NOMO-1 (cell line): ENCODE data around the gene SLAMF1.
A peak's percentile ranks its signal among the peaks of the same experiment; 100 is the strongest.
"Not testable (repeated sequence)": the region's sequence is repeated elsewhere in the genome, so short reads cannot be mapped to it uniquely, and the experiment has no call there.

ENCODE experiments used
- DNase-seq, 2 experiments: peaks; one replicate each; lab custom pipeline; 2025; ENCODE audit not compliant: unreplicated experiment in 2 of 2; lab: John Stamatoyannopoulos, UW

SLAMF1 gene, protein sequence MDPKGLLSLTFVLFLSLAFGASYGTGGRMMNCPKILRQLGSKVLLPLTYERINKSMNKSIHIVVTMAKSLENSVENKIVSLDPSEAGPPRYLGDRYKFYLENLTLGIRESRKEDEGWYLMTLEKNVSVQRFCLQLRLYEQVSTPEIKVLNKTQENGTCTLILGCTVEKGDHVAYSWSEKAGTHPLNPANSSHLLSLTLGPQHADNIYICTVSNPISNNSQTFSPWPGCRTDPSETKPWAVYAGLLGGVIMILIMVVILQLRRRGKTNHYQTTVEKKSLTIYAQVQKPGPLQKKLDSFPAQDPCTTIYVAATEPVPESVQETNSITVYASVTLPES

DNA sequence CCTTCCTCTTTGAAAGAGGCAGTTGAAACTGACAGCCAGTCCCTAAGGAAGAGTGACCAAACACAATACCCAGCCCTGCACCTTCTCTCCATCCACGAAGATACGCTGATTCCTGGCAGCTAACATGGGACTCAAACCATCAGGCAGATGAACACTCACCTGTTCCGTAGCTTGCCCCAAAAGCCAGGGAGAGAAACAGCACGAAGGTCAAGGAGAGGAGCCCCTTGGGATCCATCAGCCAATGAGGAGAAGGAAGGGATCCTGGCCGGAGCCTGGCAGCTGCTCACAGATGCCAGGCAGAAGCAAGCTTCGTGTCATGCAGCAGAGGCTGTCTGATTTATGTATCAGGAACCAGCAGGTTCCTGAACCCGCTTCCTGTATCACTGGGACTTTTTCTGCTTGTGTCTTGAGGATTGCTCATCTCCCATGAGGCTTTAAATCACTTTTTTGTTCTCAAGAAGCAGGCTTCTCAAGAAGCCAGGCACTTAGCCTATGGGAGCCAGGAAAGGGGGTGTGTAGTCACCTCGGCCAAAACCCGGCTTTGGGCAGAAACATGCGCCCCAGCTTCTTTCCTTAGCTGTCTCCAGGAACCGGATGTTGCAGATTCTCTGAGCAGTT is at the start of gene SLAMF1:
SLAMF1 (minus strand) TSS at position 334 of the 618 bp plus-strand sequence; CDS start at position 235, 99 bp downstream.
- peak; percentile 49 to 80 for DNase-seq

DNA sequence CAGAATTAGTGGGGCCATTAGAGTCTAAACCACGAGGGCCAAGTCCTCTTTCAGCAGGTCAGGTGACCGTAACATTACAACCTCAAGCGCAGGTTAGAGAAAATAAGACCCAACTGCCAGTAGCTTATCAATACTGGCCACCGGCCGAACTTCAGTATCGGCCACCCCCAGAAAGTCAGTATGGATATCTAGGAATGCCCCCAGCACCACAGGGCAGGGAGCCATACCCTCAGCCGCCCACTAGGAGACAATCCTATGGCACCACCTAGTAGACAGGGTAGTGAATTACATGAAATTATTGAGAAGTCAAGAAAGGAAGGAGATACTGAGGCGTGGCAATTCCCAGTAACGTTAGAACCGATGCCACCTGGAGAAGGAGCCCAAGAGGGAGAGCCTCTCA is 45.5 kb upstream of the SLAMF1 start:
- DNase-seq, result not testable (repeated sequence)

DNA sequence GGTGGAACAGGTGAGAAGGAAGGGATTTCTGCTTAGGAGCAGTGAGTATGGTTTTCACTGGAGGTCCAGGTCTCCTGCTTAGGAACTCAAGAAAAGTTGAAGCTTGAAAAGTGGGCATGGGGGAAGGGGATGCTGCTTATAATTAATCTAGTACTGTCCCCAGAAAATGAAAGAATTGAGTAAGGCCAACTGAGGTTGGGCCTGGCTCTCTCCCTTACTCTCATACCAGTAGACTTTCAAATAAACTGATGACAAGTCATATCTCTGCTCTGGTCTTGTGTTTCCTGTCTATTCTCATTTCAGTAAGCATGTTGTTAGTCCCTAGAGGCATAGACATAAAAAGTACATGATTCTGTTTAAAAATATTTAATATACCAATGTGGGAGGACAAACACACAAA is 38.4 kb upstream of the SLAMF1 start:
- DNase-seq, result no peak

DNA sequence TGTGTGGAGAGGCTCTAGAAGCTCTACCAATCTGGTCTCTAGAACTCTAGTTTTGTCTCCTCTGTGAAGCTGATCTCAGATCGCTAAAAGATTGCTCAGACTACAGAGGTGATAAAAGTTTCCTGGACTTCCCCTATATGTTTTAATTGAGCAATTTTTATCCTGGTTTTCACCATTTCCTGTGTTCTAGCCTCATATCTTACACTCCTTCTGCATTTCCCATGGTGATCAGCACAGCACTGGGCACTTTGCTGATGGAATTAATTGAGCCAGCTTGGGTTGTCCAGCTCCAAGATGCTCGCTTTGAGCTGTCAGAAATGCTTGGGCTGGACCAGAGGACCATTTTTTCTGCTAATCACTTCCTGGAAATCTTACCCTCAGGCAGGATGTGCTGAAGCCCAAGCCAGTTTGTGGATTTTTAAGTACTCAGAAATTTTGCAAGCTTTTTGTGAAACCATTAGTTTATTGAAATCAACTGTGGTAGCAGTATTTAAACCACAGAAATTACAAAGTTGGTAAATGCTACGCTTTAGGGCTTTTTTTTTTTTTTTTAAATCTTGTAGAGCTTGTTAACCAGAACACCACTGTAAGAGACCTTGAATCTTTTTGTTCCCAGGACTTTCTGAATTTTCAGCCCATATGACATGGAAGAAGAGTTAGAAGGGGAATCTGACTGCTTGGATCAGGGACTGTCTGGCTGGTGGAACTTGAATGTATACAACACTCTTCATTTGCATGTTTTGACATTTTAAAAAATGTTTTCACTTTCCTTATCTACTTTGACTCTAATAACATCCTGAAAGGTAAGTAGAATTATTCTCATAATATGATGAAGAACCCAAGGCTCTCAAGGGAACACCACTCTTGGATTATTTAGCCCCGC is 36.4 kb upstream of the SLAMF1 start:
- DNase-seq, result peak; percentile 78 to 80

DNA sequence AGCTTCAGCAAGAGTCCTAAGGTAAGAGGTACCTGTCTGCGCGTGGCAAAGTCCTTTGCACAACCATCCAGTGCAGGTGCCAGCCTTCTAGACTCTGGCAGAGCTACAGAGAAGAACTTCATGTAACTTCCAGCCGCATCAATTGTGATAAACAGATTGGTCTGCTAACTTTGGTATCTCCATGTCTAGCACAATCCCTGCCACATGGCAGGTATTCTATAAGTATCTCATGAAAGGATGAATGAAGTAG is 35.0 kb upstream of the SLAMF1 start:
- no peak for DNase-seq

DNA sequence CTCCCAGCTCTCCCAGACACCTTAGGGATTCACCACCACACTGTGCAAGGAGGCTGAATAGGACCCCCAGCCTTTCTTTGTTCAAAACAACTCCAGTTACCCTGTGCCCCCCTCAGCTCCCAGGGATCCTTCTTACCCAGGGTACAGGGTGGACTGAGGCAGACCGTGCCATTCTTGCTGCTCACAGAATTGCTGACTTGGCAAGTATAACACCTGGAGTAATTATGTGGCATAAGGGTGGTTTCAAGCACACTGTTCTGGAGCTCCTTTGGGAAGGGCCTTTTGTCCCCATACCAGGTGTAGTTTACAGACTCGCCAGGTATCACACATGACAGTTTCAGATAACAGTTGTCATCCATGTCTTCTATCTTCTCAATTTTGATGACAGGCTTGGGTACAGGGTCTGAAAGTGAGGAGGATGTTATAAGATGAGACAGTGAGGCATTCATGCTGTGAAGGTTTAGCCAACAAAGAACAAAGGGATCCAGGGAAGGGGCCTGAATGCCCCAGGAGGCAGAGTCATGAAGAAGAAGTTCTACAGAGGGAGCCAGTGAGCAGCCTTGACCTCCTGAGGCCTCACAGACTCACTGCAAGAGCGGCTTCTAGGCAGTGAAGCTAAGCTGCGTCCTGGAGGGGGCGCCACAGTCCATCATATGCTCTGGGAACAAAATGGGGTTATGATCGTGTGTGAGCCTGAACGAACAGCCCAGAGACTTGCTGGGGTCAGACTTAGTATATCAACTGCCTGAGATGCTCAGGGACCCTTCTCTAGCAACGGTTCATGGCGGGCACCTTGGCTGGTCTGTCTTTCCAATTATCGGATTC is 34.4 kb upstream of the SLAMF1 start:
- DNase-seq, result peak; percentile 60 to 85

DNA sequence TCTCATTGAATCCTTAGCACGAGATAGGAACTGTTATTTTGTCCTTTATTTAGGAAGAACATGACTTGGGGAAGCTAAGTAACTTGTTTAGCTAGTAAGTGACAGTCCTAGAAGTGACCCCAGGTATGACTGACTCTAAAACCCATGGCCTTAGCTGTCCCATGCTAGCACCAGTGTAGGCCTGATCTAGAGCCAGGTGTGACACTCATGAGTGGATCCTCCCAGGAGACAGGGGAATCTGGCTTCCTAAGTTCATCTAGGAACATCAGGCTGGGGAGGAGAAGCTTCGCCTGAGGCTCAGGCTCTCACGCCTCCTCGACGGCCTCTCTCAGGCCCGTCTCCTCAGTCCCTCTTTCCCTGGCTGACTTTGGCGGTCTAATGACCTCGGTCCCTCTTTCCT is 33.6 kb upstream of the SLAMF1 start:
- DNase-seq, result no peak

DNA sequence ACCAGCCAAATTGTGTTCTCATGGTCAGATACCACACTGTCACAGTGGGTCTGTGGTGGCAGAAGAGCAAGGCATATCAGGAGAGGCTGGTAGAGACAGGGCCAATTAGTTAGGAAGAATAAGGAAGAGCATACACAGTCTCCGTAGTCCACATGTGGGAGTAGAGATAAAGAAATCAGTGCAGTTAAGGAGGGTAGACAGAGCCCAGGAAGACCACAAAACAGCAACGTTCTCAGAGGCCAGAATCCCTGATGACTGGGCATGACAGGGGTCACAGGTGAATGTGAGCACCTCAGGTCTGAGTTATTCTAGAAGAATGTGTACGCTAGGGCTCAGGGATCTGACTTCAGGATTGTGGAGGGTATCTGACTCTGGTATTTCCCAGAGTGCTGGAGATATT is 33.0 kb upstream of the SLAMF1 start:
- no peak for DNase-seq

DNA sequence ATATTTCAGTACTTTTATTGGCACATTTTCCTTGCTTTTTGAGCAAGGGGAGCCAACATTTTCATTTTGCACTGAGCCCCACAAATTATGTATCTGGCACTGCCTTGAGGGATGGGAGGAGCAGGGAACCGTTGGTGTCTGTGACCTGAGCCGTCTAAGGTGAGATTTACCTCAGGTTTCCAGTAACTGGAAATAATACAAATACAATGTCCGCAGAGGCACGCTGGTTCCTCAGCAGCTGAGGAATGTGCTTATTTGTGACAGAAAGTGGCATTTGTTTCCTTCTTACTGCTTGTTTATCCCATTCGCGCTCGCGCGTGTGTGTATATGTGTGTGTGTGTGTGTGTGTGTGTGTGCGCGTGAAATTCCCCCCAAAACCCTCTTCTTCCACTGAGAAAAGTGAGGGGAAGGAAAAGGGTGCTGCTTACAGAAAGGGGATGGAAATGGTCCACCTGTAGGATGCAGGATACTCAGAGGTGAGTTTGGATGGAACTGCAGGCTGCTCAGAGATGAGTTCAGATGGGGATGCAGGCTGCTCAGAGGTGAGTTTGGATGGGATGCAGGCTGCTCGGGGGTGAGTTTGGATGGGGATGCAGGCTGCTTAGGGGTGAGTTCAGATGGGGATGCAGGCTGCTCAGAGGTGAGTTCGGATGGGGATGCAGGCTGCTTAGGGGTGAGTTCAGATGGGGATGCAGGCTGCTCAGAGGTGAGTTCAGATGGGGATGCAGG is 30.2 kb upstream of the SLAMF1 start:
- no peak for DNase-seq

DNA sequence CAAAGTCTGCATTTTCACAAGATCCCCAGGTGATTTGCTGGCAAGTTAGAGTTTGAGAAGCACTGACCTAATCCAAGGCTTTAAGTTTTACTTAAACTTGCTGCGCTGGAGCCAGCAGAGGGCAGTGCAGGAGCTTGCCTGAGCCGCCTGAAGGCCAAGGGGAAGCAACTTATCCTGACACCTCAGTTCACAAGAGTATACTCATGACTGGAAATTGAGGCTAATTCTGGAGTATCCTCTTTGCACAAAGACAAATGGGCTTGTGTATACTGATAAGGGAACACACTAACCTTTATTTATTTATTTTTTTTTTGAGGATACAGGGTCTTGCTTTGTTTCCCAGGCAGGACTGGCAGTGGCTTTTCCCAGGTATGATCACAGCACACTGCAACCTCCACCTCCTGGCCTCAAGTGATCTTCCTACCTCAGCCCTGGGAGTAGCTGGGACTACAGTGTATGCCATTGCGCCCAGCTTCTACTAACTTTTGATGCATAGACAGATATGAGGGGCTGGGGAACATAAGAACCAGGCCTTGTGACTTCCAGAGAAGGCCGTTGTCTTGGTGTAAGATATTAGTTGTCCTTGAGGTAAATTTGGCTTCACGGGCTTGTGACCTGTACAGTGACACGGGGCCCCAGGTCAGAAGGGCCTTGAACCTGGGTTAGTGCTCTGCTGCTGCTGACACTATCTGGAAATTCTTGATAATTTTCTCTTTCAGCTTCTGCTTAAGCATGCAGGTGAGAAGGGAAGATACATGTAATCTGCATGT is 29.0 kb upstream of the SLAMF1 start:
- peak; percentile 59 to 68 for DNase-seq

DNA sequence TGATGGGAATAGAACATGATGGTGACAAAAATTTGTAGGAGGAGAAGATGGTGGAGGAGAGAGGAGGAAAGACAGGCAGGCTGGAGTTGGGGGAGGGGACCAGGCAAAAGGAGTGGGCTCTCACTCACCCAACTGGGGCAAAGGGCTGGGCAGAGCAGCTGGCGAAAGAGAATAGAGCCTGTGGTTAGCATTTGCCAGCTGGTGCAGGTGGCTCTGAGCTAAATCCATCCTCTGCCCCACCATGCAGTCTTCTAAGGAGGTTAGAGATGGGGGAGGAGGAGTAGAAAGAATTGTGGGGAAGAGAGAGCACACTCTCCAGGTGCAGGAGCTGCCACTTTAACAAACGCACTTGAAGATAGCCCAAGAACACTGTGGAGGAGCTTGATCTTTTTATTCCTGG is 27.6 kb upstream of the SLAMF1 start:
- no peak for DNase-seq

DNA sequence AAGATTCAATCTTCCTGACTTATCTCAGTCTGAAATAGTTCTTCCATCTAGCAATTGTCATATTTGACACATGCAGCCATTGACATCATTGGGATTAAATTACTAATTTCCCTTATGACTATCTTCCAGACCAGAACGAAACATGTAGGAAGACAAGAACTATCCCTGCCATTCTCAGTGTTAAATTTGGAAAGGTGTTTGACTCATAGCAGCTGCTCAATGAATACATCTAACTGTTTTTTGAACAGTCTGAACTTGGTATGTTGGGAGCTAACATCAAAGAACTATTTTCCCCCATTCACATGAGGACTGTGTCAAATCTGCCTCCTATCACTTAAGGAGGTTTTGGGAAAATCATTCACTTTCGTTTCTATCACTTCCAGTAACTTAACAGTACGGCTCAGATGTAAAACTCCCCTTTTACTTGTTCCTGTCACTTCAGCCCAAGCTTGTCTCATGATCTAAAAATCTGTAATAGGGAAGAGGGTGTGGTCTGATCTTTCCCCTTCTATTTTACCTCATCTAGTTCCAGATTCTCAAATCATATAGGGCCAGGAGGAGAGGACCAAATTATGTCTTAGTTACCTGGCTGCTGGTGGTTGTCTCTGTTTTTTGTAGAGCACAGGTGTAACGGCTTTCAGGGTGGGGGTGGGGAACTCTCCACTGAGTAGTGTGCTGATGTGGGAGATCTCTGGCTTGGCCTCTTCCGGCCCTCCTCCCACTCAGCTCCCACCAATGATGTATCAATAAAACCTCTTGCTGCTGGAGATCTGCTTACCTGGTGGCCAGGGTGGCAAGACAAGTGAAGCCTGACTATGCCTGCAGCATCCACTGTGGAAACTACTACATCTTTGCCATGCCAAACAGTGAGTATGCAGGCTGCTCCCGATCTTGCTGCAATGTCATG is 26.2 kb upstream of the SLAMF1 start:
- no peak for DNase-seq

DNA sequence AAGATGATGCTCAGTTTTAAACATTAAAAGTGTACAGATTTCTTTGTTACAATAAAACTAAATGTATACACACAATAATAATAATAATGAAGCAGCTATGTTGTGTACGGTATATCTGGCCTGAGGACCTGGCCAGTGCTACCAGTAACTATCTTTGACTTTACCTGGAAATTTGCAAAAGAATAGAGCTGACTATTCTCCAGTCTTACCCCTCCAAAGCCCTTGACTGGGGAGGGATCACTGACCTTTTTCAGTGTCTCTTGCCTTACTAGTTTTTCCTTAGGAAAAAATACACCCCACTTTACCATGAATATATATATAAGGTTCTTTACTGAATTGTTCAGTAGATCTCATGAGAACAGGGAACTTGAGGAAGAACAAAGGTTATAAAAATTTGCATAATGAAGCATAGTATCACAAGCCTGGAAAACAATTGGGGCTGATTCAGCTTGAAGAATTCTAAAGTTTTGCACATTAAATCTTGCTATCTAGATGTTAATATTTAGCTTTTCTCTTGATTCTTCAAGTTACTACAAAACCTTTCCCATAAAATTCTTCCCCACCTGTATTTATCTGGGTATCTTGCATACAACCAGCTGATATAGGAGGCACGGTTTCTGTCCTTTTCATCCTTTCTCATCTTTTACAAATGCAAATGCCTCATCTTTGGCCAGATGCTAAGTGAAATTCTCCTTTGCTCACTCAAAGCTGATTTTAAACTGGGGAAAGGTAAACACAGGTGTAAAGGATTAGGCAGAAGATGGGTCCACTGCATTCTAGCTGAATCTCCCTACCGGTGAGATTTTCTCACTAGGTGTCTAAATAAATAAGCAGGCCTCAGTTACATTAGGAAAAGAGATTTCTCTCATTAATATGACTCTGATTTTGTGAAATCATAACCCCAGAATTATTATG is 25.0 kb upstream of the SLAMF1 start:
- no peak for DNase-seq

DNA sequence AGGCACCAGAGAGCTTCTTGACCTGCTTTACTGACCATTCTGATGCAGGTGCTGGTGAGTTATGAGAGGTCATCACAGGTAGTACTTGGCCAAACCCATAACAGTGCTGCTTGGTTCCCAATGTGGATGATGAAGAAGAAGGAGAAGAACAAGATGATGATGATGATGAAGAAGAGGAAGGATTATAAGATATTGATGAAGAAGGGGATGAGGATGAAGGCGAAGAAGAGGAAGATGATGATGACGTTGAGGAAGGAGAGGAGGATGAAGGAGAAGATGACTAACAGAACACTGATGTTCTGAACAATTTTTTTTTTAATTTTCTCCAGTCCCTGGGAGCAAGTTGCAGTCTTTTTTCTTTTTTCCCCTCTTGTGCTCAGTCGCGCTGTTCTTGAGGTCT is 23.9 kb upstream of the SLAMF1 start:
- DNase-seq, result no peak

DNA sequence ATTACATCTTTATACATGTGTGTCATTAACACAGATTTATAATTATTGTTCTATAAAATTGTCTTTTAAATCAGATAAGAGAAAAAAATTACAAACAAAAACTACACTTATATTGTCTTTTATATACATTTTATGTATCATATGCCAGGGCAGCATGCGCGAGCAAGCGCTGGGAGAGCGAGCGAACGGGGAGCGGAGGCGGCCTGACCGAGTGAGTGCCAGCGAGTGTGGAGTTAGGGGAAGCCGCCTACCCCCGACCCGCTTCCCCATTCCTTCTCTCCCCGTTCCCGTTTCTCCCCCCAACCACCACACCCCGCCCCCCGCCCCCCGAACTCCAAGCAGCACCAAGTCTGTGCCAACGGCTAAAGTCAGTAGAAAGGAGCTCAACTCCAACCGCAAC is 23.0 kb upstream of the SLAMF1 start:
- DNase-seq, result no peak

DNA sequence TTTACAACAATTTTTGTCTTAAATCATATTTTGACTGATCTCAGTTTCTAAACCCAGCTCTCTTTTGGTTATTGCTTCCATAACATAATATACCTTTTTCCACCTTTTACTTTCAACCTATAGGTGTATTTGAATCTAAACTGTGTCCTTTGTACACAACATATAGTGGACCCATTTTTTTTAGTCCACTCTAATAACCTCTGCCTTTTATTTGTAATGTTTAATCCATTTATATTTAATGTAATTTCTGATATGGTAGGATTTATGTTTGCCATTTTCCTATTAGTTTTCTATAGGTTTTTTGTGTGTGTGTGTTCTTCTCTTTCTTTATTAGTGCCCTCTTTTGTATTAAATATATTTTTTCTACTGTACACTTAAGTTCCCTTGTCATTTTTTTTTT is 22.4 kb upstream of the SLAMF1 start:
- no peak for DNase-seq

DNA sequence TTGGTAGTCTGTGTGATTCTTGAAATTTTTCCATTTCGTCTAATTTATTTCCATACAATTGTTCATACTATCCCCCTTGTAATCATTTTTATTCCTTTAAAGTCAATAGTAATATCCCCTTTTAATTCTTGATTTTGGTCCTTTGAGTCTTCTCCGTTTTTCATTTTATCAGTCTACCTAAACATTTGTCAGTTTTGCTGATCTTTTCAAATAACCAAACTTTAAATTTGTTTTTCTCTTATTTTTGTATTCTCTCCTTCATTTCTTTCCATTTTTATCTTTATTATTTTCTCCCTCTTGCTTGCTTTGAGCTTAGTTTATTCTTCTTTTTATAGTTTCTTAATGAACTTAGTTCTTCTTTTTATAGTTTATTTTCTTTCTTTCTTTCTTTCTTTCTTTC is 21.1 kb upstream of the SLAMF1 start:
- DNase-seq, result no peak

DNA sequence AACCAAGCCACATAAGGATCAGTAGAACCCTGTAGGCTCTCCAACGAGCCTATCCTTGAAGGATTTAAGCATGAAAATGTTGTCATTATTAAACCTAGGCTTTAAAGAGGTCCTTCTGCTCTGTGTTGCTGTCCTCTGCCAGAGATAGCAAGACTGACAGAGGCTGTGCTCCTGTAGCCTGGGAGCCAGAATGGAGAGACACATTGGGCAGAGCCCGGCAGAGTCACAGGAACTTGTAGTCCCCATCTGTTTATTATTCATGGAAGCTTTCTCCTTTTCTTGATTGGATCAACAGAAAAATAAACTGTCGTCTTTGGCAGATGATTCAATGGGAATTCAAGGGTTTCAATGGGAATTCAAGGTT is 19.2 kb upstream of the SLAMF1 start:
- no peak for DNase-seq
